ENCODE data around the gene RPS6KA2. TPM values are rescaled to one million over a fixed set of nuclear protein-coding genes. Genes with fewer than 3 reads are reported as not detected.

The RPS6KA2 gene
- total RNA-seq, 1 donor, result 2.4 TPM

DNA sequence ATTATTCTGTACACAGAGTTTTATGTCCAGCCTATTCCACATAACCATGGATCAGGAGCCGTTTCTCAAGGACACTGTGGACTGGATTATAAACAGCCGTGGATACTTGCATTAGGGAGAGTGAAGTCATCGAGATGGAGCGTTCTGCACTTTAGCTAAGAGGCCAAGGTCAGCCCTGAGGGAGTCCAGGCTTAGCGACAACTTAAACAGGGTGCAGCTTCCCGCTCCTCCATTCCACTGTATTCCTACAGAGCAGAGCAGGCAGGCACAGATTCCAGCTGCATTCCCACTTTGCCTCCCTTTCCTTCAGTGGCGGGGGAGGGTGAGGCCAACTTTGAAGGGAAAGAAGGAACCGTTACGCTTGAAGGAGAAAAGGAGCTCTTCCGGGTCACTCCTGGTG lies 100.1 kb downstream of the RPS6KA2 start:
- Histone ChIP-seq H3K9me3 (ENCODE audit: low read depth, low read length) (no peaks in the 10 kb centered on the region), H3K4me1 (ENCODE audit: insufficient read depth, low read length) (no peaks in the 10 kb centered on the region), H3K4me3 (ENCODE audit: low read length) (no peak overlapping the region), H3K27me3 (ENCODE audit: insufficient read depth, low read length) (no peaks in the 10 kb centered on the region)

DNA sequence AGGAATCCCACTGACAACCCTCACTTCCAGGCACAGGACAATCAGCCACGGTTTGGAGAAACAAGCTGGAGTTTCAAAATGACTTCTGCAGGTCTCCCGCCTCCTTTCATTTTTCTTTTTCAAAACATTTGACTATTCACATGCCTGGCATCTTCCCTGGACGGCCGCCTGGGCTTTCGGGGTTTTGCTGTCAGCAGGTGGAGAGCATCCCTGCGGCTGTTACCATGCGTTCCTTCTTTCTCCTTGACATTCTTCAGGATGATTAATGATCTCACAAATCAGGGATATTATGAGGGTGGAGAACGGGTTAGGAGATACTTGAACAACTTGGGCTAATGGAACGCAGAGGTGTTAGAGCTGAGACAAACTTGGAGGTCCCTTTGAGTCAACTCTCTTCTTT lies 101.5 kb downstream of the RPS6KA2 start:
- no peaks in the 10 kb centered on the region for H3K9me3 ChIP-seq (ENCODE audit: low read depth, low read length)
- H3K27me3 ChIP-seq (ENCODE audit: insufficient read depth, low read length), result no peaks in the 10 kb centered on the region

DNA sequence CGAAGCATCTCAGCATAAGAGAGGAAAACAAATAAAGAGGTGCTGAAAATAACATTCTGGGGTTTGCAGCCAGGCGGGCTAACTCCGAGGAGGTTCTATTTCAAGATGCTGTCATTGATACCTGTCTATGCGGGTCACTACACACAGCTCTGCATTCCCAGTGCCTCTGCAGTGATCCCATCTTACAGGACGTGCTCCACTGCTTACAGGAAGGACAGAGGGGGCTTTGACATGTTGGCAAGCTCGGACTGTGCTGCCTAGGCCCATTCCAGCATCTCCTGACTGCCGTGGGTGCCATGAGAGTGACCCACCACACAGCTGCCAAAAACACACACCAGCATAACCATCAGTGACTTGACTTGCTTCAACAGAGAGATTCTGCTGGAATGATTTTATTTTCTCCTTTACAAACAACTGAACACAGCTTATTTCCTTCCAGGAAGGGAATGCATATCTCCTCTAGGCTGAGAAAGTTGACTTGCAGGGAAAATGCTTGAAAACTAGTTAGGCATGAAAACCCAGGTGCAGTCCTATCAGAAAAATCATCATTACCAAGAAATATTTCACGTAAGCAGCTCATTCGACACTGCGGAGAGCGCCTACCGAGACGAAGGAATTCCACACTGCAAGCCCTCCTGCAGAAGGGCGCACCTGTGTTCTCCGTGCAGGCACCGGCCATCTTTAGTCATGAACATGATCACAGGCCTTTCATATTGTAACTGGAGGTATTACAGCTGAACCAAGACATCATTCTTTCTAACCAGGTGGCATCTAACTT lies 103.1 kb downstream of the RPS6KA2 start:
- Histone ChIP-seq H3K27me3 (ENCODE audit: insufficient read depth, low read length) (no peaks in the 10 kb centered on the region), H3K4me3 (ENCODE audit: low read length) (no peak overlapping the region), H3K9me3 (ENCODE audit: low read depth, low read length) (no peaks in the 10 kb centered on the region), H3K4me1 (ENCODE audit: insufficient read depth, low read length) (no peaks in the 10 kb centered on the region)

More for the DNA sequence above, 101.5 kb downstream of the RPS6KA2 start:
- no peak overlapping the region for H3K4me3 ChIP-seq (ENCODE audit: low read length)
- H3K4me1 ChIP-seq (ENCODE audit: insufficient read depth, low read length), result no peaks in the 10 kb centered on the region

GRCh38 chr6:166520905-166521834 lies 105.9 kb downstream of the RPS6KA2 start:
- Histone ChIP-seq H3K9me3 (ENCODE audit: low read depth, low read length) (no peaks in the 10 kb centered on the region), H3K27me3 (ENCODE audit: insufficient read depth, low read length) (no peaks in the 10 kb centered on the region), H3K4me1 (ENCODE audit: insufficient read depth, low read length) (no peaks in the 10 kb centered on the region), H3K4me3 (ENCODE audit: low read length) (no peak overlapping the region)

DNA sequence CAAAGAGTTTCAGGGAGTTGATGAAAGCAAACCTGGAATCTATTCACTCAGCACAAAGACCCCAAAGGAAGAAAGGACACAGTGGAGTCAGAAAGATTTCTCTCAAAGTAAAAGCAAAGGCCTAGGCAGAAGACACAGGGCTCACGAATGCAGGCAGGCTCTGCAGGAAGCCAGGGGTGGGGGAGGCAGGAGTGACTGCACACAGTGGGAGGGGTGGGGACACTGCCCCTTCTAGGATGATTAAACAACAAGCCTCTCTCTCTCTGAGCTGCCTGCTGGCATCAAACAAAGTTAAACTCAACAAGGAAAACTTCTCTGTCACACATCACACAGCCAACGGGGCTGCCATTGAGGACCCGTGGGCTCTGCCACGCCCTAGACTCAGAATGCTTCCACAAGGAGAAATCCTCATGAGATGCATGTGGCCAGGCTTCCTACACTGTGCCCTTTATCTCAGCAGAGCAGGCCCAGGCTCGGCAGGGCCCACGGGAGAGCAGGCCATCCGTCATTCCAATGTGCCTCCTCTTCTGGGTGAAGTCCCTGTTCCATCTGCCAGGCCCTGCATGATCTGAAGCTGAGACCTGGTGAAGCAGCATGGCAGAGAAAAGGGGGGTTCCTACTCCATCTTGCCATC lies 110.7 kb downstream of the RPS6KA2 start:
- no peaks in the 10 kb centered on the region for H3K4me1 ChIP-seq (ENCODE audit: insufficient read depth, low read length)

DNA sequence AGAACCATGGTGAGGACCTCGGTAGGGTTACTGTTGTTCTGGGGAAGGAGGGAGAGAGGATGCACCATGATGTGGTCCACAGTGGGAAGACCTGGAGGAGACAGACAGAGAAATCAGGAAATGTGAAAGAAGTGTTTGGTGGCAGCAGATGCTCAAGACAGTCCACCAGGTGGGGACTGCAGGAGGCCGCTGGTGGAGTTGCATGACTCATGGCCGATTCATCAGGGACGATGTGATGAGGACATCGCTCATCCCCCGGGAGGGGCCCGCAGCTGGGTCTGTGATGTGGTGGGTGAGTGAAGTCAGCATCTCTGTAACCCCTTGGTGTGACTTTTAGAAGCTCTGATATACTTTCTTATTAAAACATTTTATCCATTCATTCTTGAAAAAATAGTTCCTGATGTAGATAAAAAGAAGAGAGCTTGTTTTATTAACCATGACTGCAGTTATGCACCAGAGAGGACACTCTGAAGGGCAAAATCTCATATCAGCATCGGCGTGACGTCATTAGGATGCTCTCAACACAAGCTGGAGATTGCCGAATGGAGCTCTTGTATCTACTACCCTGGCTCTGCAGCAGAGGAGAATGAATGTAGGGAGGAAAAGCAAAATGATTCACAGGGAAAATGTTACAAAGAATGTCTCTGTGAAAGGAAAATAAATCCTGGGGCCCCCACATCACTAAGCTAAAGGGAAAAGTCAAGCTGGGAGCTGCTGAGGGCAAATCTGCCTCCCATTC lies 111.8 kb downstream of the RPS6KA2 start:
- no peaks in the 10 kb centered on the region for H3K4me1 ChIP-seq (ENCODE audit: insufficient read depth, low read length)
- H3K9me3 ChIP-seq (ENCODE audit: low read depth, low read length), result no peaks in the 10 kb centered on the region
- H3K4me3 ChIP-seq (ENCODE audit: low read length), result no peak overlapping the region
- H3K27me3 ChIP-seq (ENCODE audit: insufficient read depth, low read length), result no peaks in the 10 kb centered on the region

More for the DNA sequence above, 110.7 kb downstream of the RPS6KA2 start:
- no peaks in the 10 kb centered on the region for H3K27me3 ChIP-seq (ENCODE audit: insufficient read depth, low read length)
- no peaks in the 10 kb centered on the region for H3K9me3 ChIP-seq (ENCODE audit: low read depth, low read length)
- no peak overlapping the region for H3K4me3 ChIP-seq (ENCODE audit: low read length)

DNA sequence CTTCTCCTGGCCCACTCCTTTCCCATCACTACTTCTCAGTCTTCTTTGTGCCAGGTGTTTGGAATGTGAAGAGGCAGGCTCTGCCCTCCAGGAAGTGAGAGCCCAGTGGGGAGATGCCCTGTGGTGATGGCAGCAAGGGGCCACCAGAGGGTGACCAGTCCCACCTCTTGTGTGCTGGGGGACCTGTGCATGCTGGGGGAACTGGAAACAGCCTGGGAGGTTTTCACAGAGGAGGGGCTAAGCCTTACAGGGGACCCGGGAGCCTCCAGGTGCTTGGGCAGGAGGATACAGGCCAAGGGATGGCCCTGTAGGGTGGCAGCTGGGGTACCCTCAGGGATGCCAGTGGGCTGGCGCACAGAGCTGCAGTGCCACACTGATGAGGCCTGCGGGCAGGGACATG lies 112.9 kb downstream of the RPS6KA2 start:
- no peaks in the 10 kb centered on the region for H3K27me3 ChIP-seq (ENCODE audit: insufficient read depth, low read length)
- H3K9me3 ChIP-seq (ENCODE audit: low read depth, low read length), result no peaks in the 10 kb centered on the region
- H3K4me1 ChIP-seq (ENCODE audit: insufficient read depth, low read length), result no peaks in the 10 kb centered on the region
- no peak overlapping the region for H3K4me3 ChIP-seq (ENCODE audit: low read length)

- H3K4me1 ChIP-seq (ENCODE audit: insufficient read depth, low read length), result no peaks in the 10 kb centered on the region
- no peaks in the 10 kb centered on the region for H3K27me3 ChIP-seq (ENCODE audit: insufficient read depth, low read length)
- H3K4me3 ChIP-seq (ENCODE audit: low read length), result no peak overlapping the region
- H3K9me3 ChIP-seq (ENCODE audit: low read depth, low read length), result no peaks in the 10 kb centered on the region
These were observed 114.5 kb downstream of the RPS6KA2 start for GRCh38 chr6:166512567-166512966.

- no peaks in the 10 kb centered on the region for H3K4me1 ChIP-seq (ENCODE audit: insufficient read depth, low read length)
These were observed 115.7 kb downstream of the RPS6KA2 start for GRCh38 chr6:166511316-166511715.

GRCh38 chr6:166509193-166509592 lies 117.9 kb downstream of the RPS6KA2 start:
- no peaks in the 10 kb centered on the region for H3K9me3 ChIP-seq (ENCODE audit: low read depth, low read length)
- no peak overlapping the region for H3K4me3 ChIP-seq (ENCODE audit: low read length)
- H3K27me3 ChIP-seq (ENCODE audit: insufficient read depth, low read length), result no peaks in the 10 kb centered on the region
- no peaks in the 10 kb centered on the region for H3K4me1 ChIP-seq (ENCODE audit: insufficient read depth, low read length)

More at GRCh38 chr6:166511316-166511715, 115.7 kb downstream of the RPS6KA2 start:
- Histone ChIP-seq H3K27me3 (ENCODE audit: insufficient read depth, low read length) (no peaks in the 10 kb centered on the region), H3K4me3 (ENCODE audit: low read length) (no peak overlapping the region), H3K9me3 (ENCODE audit: low read depth, low read length) (no peaks in the 10 kb centered on the region)

- Histone ChIP-seq H3K4me3 (ENCODE audit: low read length) (no peak overlapping the region), H3K27me3 (ENCODE audit: insufficient read depth, low read length) (no peaks in the 10 kb centered on the region), H3K9me3 (ENCODE audit: low read depth, low read length) (no peaks in the 10 kb centered on the region), H3K4me1 (ENCODE audit: insufficient read depth, low read length) (no peaks in the 10 kb centered on the region)
These were observed 118.3 kb downstream of the RPS6KA2 start for GRCh38 chr6:166508726-166509125.

- Histone ChIP-seq H3K4me1 (ENCODE audit: insufficient read depth, low read length) (no peaks in the 10 kb centered on the region), H3K4me3 (ENCODE audit: low read length) (no peak overlapping the region), H3K9me3 (ENCODE audit: low read depth, low read length) (no peaks in the 10 kb centered on the region), H3K27me3 (ENCODE audit: insufficient read depth, low read length) (no peaks in the 10 kb centered on the region)
These were observed 119.1 kb downstream of the RPS6KA2 start for GRCh38 chr6:166507809-166508564.

DNA sequence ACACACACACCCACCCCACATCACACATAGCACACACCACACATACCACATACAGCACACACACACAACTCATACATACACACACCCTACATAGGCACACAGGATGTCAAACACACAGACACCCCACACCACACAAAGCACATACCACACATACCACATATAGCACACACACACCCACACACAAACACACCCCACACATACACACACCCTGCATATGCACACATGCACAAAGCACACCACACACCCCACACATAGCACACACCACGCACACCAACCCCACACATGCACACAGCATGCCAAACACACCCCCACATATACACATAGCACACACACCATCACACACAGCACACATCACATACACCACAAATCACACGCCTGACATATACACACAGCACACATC lies 119.7 kb downstream of the RPS6KA2 start:
- Histone ChIP-seq H3K4me3 (ENCODE audit: low read length) (no peak overlapping the region), H3K4me1 (ENCODE audit: insufficient read depth, low read length) (no peaks in the 10 kb centered on the region), H3K9me3 (ENCODE audit: low read depth, low read length) (no peaks in the 10 kb centered on the region), H3K27me3 (ENCODE audit: insufficient read depth, low read length) (no peaks in the 10 kb centered on the region)

Measured in mononuclear cell (primary cell).